Adrenal gland (tissue), 5 donors: ENCODE measurements around the gene KDM4C.

Source experiments
- POLR2A ChIP-seq, 2 donors: fragments of 450-650 bp; IDR thresholded peaks; one replicate each; pipeline ENCODE4 v1.6.1; 2017; ENCODE audit warnings: antibody characterized with exemption in 2 of 2, mild to moderate bottlenecking in 2 of 2, moderate library complexity in 1 of 2
- TF ChIP-seq, protein P1 (sequence below), 6 experiments: fragments of 450-650 bp in 4 of 6; fragments of 200-600 bp in 2 of 6; sonication (generic) in 1 of 6; IDR thresholded peaks; 1 replicate in 5 of 6; 2 replicates in 1 of 6; pipeline versions ENCODE4 v1.5.1 to v1.8.0; 2016 to 2021; ENCODE audit warnings: antibody characterized with exemption in 6 of 6, mild to moderate bottlenecking in 2 of 6, moderate library complexity in 1 of 6
- donor health status: DM: no; HTN: no; CAD: no.

DNA sequence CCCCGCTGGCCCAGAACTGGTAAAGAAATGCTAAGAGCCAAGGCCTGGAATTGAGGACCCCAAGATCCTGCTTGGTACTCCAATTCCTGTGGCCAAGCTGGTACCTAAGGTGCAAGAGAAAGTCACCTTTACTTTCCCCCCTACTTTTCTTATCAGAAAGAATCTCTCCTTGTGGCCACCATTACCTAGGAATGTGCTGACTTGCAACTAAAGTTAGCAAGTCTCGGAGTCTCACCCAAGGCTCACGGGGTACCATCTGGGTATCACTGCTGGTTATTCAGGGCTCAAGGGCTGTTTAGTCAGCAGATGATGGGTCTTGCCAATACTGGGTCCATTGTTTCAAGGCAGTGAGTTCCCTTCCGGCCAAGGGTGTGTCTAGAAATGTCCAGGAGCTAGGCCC is 270.2 kb downstream of the KDM4C start:
- TF ChIP-seq, protein P1, sequence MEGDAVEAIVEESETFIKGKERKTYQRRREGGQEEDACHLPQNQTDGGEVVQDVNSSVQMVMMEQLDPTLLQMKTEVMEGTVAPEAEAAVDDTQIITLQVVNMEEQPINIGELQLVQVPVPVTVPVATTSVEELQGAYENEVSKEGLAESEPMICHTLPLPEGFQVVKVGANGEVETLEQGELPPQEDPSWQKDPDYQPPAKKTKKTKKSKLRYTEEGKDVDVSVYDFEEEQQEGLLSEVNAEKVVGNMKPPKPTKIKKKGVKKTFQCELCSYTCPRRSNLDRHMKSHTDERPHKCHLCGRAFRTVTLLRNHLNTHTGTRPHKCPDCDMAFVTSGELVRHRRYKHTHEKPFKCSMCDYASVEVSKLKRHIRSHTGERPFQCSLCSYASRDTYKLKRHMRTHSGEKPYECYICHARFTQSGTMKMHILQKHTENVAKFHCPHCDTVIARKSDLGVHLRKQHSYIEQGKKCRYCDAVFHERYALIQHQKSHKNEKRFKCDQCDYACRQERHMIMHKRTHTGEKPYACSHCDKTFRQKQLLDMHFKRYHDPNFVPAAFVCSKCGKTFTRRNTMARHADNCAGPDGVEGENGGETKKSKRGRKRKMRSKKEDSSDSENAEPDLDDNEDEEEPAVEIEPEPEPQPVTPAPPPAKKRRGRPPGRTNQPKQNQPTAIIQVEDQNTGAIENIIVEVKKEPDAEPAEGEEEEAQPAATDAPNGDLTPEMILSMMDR (IDR thresholded peaks at IDR 0.05), result no peak
- no peak for TF ChIP-seq POLR2A (IDR thresholded peaks at IDR 0.05)
